RWPE2 (cell line): ENCODE results near the gene PAIP1.

Experiments used
- ATAC-seq: fragments of 200-7000 bp; cut with Tn5 transposase; 3 replicates; pipeline ENCODE4 v1.9.1; 2021; ENCODE audit warnings: low read depth
- DNase-seq: peaks from one replicate; pipeline ENCODE4 v3.0.0-alpha.2; 2020; ENCODE audit warnings: low spot score
- H3K27ac ChIP-seq: fragments of 450-650 bp; 2 replicates; pipeline ENCODE4 v1.5.1; 2017; ENCODE audit warnings: mild to moderate bottlenecking; ENCODE audit not compliant: poor library complexity, severe bottlenecking
- H3K27me3 ChIP-seq: fragments of 250-450 bp; sonication (Bioruptor Pico); 2 replicates; pipeline ENCODE4 v1.5.1; 2021; ENCODE audit warnings: mild to moderate bottlenecking, moderate library complexity; ENCODE audit not compliant: insufficient read depth, poor library complexity, severe bottlenecking
- H3K36me3 ChIP-seq: fragments of 250-450 bp; sonication (Bioruptor Pico); 2 replicates; pipeline ENCODE4 v1.5.1; 2020; ENCODE audit warnings: low read depth, mild to moderate bottlenecking, moderate library complexity
- H3K4me1 ChIP-seq: fragments of 250-450 bp; sonication (Bioruptor Pico); 2 replicates; pipeline ENCODE4 v1.5.1; 2021; ENCODE audit warnings: mild to moderate bottlenecking, moderate library complexity; ENCODE audit not compliant: insufficient read depth, poor library complexity, severe bottlenecking
- H3K4me3 ChIP-seq: fragments of 250-450 bp; sonication (Bioruptor Pico); 2 replicates; pipeline ENCODE4 v1.5.1; 2021; ENCODE audit warnings: mild to moderate bottlenecking, moderate library complexity; ENCODE audit not compliant: severe bottlenecking
- H3K9me3 ChIP-seq: fragments of 250-450 bp; sonication (Bioruptor Pico); 2 replicates; pipeline ENCODE4 v1.5.1; 2021; ENCODE audit warnings: mild to moderate bottlenecking, moderate library complexity; ENCODE audit not compliant: severe bottlenecking
- TF ChIP-seq, protein P1 (sequence below): fragments of 450-650 bp; IDR thresholded peaks from one replicate; pipeline ENCODE4 v1.5.1; 2017; ENCODE audit warnings: mild to moderate bottlenecking, moderate library complexity; ENCODE audit not compliant: poor library complexity, severe bottlenecking

PAIP1 gene

GRCh38 chr5:43548358-43548757 lies 8.5 kb downstream of the PAIP1 start:
- no peak for ATAC-seq
- TF ChIP-seq, protein P1, sequence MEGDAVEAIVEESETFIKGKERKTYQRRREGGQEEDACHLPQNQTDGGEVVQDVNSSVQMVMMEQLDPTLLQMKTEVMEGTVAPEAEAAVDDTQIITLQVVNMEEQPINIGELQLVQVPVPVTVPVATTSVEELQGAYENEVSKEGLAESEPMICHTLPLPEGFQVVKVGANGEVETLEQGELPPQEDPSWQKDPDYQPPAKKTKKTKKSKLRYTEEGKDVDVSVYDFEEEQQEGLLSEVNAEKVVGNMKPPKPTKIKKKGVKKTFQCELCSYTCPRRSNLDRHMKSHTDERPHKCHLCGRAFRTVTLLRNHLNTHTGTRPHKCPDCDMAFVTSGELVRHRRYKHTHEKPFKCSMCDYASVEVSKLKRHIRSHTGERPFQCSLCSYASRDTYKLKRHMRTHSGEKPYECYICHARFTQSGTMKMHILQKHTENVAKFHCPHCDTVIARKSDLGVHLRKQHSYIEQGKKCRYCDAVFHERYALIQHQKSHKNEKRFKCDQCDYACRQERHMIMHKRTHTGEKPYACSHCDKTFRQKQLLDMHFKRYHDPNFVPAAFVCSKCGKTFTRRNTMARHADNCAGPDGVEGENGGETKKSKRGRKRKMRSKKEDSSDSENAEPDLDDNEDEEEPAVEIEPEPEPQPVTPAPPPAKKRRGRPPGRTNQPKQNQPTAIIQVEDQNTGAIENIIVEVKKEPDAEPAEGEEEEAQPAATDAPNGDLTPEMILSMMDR, result no peak
- H3K36me3 ChIP-seq, result peaks cover 92% of the 10 kb centered on the region
- H3K27me3 ChIP-seq, result no peaks in the 10 kb centered on the region
- no peak overlapping the region for H3K4me3 ChIP-seq
- DNase-seq, result no peak
- peaks cover 6% of the 10 kb centered on the region for H3K4me1 ChIP-seq
- H3K27ac ChIP-seq, result no peak overlapping the region
- no peaks in the 10 kb centered on the region for H3K9me3 ChIP-seq

DNA sequence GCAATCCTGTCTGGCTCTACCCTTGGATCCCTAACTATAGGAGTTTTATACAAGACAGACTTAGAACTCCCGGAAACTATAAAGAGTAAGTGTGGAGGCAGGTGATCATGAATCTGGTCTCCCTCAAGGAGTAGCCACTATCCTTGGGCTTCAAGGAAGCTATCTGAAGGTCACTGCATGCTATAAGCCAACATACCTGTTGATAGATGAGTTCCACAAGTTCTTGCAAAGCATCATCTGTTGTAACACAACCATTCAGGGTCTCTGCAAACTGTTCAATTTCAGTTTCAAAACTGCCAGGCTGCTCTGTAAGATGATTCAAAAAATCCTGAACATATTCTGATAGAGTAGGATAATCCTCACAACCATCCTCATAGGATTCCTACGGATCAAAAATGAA lies 9.3 kb downstream of the PAIP1 start:
- ATAC-seq (no peak), DNase-seq (no peak)
- TF ChIP-seq, protein P1, result no peak
- H3K27me3 ChIP-seq, result no peaks in the 10 kb centered on the region
- H3K9me3 ChIP-seq, result no peaks in the 10 kb centered on the region
- no peak overlapping the region for H3K27ac ChIP-seq
- H3K4me1 ChIP-seq, result no peaks in the 10 kb centered on the region
- H3K4me3 ChIP-seq, result no peak overlapping the region
- H3K36me3 ChIP-seq, result peaks cover 92% of the 10 kb centered on the region

GRCh38 chr5:43543434-43543833 lies 13.4 kb downstream of the PAIP1 start:
- DNase-seq, result no peak
- peaks cover 91% of the 10 kb centered on the region for H3K36me3 ChIP-seq
- H3K27ac ChIP-seq, result no peak overlapping the region
- H3K27me3 ChIP-seq, result no peaks in the 10 kb centered on the region
- no peak for ATAC-seq
- no peak overlapping the region for H3K4me3 ChIP-seq
- no peaks in the 10 kb centered on the region for H3K9me3 ChIP-seq
- TF ChIP-seq, protein P1, result no peak
- H3K4me1 ChIP-seq, result no peaks in the 10 kb centered on the region

- DNase-seq, result no peak
- no peak for ATAC-seq
- TF ChIP-seq, protein P1, result no peak
- Histone ChIP-seq H3K36me3 (peaks cover 91% of the 10 kb centered on the region), H3K27ac (no peak overlapping the region), H3K27me3 (no peaks in the 10 kb centered on the region), H3K4me1 (no peaks in the 10 kb centered on the region), H3K9me3 (no peaks in the 10 kb centered on the region), H3K4me3 (no peak overlapping the region)
Observed at GRCh38 chr5:43540746-43541145, 16.1 kb downstream of the PAIP1 start.

GRCh38 chr5:43536972-43537371 lies 19.9 kb downstream of the PAIP1 start:
- Histone ChIP-seq H3K9me3 (no peaks in the 10 kb centered on the region), H3K4me3 (no peak overlapping the region), H3K36me3 (peaks cover 95% of the 10 kb centered on the region), H3K27me3 (no peaks in the 10 kb centered on the region), H3K4me1 (no peaks in the 10 kb centered on the region), H3K27ac (no peak overlapping the region)
- no peak for ATAC-seq
- DNase-seq, result no peak
- TF ChIP-seq, protein P1, result no peak
